SK-N-SH (cell line): Measurements from ENCODE around the gene PALLD. TPM values are rescaled to one million over a fixed set of nuclear protein-coding genes. Genes with fewer than 3 reads are reported as not detected.

Experiments used
- CTCF ChIA-PET: fragments of 300-600, 350-600 bp; formaldehyde crosslinking; extraction: SDS; loops from one replicate; lab custom pipeline; 2021; lab: Yijun Ruan, JAX
- POLR2A ChIA-PET: fragments of 350-600 bp; sonication (Branson Sonifier 250); formaldehyde crosslinking; extraction: SDS; loops from one replicate; lab custom pipeline; 2020; ENCODE audit warnings: antibody characterized with exemption, inconsistent platforms; lab: Yijun Ruan, JAX
- DNase-seq: peaks from one replicate; pipeline ENCODE4 v3.0.0; 2012
- H2AFZ ChIP-seq: fragments of 200-600 bp; sonication (generic); 2 replicates; pipeline ENCODE4 v1.8.1; 2016; ENCODE audit warnings: antibody characterized with exemption, mild to moderate bottlenecking, low read depth
- H3F3A ChIP-seq: fragments of 200-600 bp; sonication (generic); replicated peaks from 2 replicates; pipeline ENCODE3; 2016; ENCODE audit warnings: antibody characterized with exemption, mild to moderate bottlenecking; ENCODE audit not compliant: insufficient read depth
- H3K27ac ChIP-seq, 2 experiments: fragments of 200-500 bp in 1 of 2; fragments of 200-600 bp in 1 of 2; sonication (Bioruptor generic) in 1 of 2; sonication (generic), shearing (Covaris generic) in 1 of 2; 2 replicates each; pipeline versions ENCODE4 v1.5.1 to v1.6.1; 2014 to 2016; ENCODE audit warnings: low read depth in 2 of 2, inconsistent platforms in 1 of 2, low read length in 1 of 2, mild to moderate bottlenecking in 1 of 2, mixed read lengths in 1 of 2
- H3K27me3 ChIP-seq: fragments of 200-600 bp; sonication (generic), shearing (Covaris generic); 2 replicates; pipeline ENCODE4 v1.6.1; 2016; ENCODE audit warnings: mixed run types; ENCODE audit not compliant: insufficient read depth
- H3K36me3 ChIP-seq, 2 experiments: fragments of 200-500 bp in 1 of 2; fragments of 200-600 bp in 1 of 2; sonication (Bioruptor generic) in 1 of 2; sonication (generic) in 1 of 2; replicated peaks in 1 of 2; 2 replicates each; pipeline versions ENCODE3 to v1.5.1; 2014 to 2016; ENCODE audit warnings: low read length in 1 of 2, mild to moderate bottlenecking in 1 of 2; ENCODE audit not compliant: insufficient read depth in 2 of 2, control insufficient read depth in 1 of 2
- H3K4me1 ChIP-seq, 2 experiments: fragments of 200-500 bp in 1 of 2; fragments of 200-600 bp in 1 of 2; sonication (Bioruptor generic) in 1 of 2; sonication (generic), shearing (Covaris generic) in 1 of 2; 2 replicates each; pipeline versions ENCODE4 v1.5.1 to v1.6.1; 2014 to 2016; ENCODE audit warnings: low read depth in 1 of 2, low read length in 1 of 2, mixed run types in 1 of 2; ENCODE audit not compliant: insufficient read depth in 2 of 2, control insufficient read depth in 1 of 2
- H3K4me2 ChIP-seq: fragments of 200-600 bp; sonication (generic), shearing (Covaris generic); 2 replicates; pipeline ENCODE4 v1.6.1; 2017; ENCODE audit warnings: mixed run types
- H3K4me3 ChIP-seq, 2 experiments: fragments of 200-500 bp in 1 of 2; fragments of 200-600 bp in 1 of 2; sonication (Bioruptor generic) in 1 of 2; sonication (generic), shearing (Covaris generic) in 1 of 2; 2 replicates each; pipeline versions ENCODE4 v1.5.1 to v1.8.1; 2014 to 2016; ENCODE audit warnings: low read depth in 2 of 2, inconsistent platforms in 1 of 2, low read length in 1 of 2, mild to moderate bottlenecking in 1 of 2, mixed read lengths in 1 of 2, moderate library complexity in 1 of 2
- H3K79me2 ChIP-seq: fragments of 200-600 bp; sonication (generic); 2 replicates; pipeline ENCODE4 v1.8.1; 2017; ENCODE audit warnings: mild to moderate bottlenecking; ENCODE audit not compliant: insufficient read depth
- H3K9ac ChIP-seq: fragments of 200-600 bp; sonication (generic); 2 replicates; pipeline ENCODE4 v1.6.1; 2017; ENCODE audit warnings: mixed run types
- H3K9me2 ChIP-seq: fragments of 200-600 bp; sonication (generic); 2 replicates; pipeline ENCODE4 v1.6.1; 2017; ENCODE audit warnings: mixed run types
- H3K9me3 ChIP-seq: fragments of 200-600 bp; sonication (generic); 2 replicates; pipeline ENCODE4 v1.6.1; 2017; ENCODE audit warnings: mixed run types, mild to moderate bottlenecking, moderate library complexity
- H4K20me1 ChIP-seq: fragments of 200-600 bp; sonication (generic); 2 replicates; pipeline ENCODE4 v1.6.1; 2017; ENCODE audit warnings: mild to moderate bottlenecking, mixed run types; ENCODE audit not compliant: insufficient read depth
- ELF1 ChIP-seq: IDR thresholded peaks from 2 replicates; pipeline ENCODE4 v1.4.0; 2012
- FOXJ3 ChIP-seq: sonication (generic); formaldehyde crosslinking; IDR thresholded peaks from 2 replicates; pipeline ENCODE4 v1.5.1; 2020; ENCODE audit warnings: mild to moderate bottlenecking, missing genetic modification reagents
- FOXM1 ChIP-seq: IDR thresholded peaks from 2 replicates; pipeline ENCODE4 v1.4.0; 2012; ENCODE audit warnings: low read depth, mild to moderate bottlenecking
- JUND ChIP-seq: IDR thresholded peaks from 2 replicates; pipeline ENCODE4 v1.4.0; 2012
- MEF2A ChIP-seq: IDR thresholded peaks from 2 replicates; pipeline ENCODE4 v1.4.0; 2012; ENCODE audit warnings: low read depth, borderline replicate concordance
- MXI1 ChIP-seq: IDR thresholded peaks from 2 replicates; pipeline ENCODE4 v1.6.1; 2012; ENCODE audit warnings: mild to moderate bottlenecking, low read depth, low read length, improper control_type of control experiment
- POLR2AphosphoS5 ChIP-seq: IDR thresholded peaks from 2 replicates; pipeline ENCODE4 v1.6.1; 2012; ENCODE audit warnings: low read depth, low read length
- RAD21 ChIP-seq: IDR thresholded peaks from 2 replicates; pipeline ENCODE4 v1.6.1; 2012; ENCODE audit warnings: mild to moderate bottlenecking, low read length
- REST ChIP-seq: IDR thresholded peaks from 2 replicates; pipeline ENCODE4 v1.6.1; 2012; ENCODE audit warnings: mild to moderate bottlenecking, low read depth, low read length, moderate library complexity
- RFX5 ChIP-seq: IDR thresholded peaks from 2 replicates; pipeline ENCODE4 v1.6.1; 2012; ENCODE audit warnings: mild to moderate bottlenecking, improper control_type of control experiment, low read length
- RXRA ChIP-seq: IDR thresholded peaks from 2 replicates; pipeline ENCODE4 v1.4.0; 2012; ENCODE audit warnings: low read depth, mild to moderate bottlenecking, borderline replicate concordance
- SIN3A ChIP-seq: IDR thresholded peaks from 2 replicates; pipeline ENCODE4 v1.6.1; 2012; ENCODE audit warnings: low read depth, mild to moderate bottlenecking, low read length, moderate library complexity, borderline replicate concordance
- SMC3 ChIP-seq: IDR thresholded peaks from 2 replicates; pipeline ENCODE4 v1.6.1; 2012; ENCODE audit warnings: low read depth, low read length, improper control_type of control experiment
- TCF12 ChIP-seq: IDR thresholded peaks from 2 replicates; pipeline ENCODE4 v1.4.0; 2012
- TEAD4 ChIP-seq: IDR thresholded peaks from 2 replicates; pipeline ENCODE4 v1.4.0; 2012; ENCODE audit warnings: mild to moderate bottlenecking, borderline replicate concordance; ENCODE audit not compliant: insufficient read depth
- WGBS: methylation state at CpG from one replicate; pipeline ENCODE4 v1.1.6; 2017; ENCODE audit warnings: low lambda C conversion rate; 5-methylcytosine and 5-hydroxymethylcytosine counted together
- polyA plus RNA-seq, 3 experiments: library from polyadenylated mRNA; depleted of rRNA; stranded (reverse); fragments of >200 nt; gene quantifications; 2 replicates each; pipeline ENCODE4 v1.2.3, GENCODE V29; 2012
- TF ChIP-seq, protein P1 (sequence below): IDR thresholded peaks from 2 replicates; pipeline ENCODE4 v1.4.0; 2012; ENCODE audit warnings: low read depth, borderline replicate concordance
- TF ChIP-seq, protein P2 (sequence below): IDR thresholded peaks from 2 replicates; pipeline ENCODE4 v1.4.0; 2012; ENCODE audit warnings: low read depth

PALLD gene
- polyA plus RNA-seq, 1 of the 3 experiments (the other 2 are of a cell fraction), result 33.0 TPM

DNA sequence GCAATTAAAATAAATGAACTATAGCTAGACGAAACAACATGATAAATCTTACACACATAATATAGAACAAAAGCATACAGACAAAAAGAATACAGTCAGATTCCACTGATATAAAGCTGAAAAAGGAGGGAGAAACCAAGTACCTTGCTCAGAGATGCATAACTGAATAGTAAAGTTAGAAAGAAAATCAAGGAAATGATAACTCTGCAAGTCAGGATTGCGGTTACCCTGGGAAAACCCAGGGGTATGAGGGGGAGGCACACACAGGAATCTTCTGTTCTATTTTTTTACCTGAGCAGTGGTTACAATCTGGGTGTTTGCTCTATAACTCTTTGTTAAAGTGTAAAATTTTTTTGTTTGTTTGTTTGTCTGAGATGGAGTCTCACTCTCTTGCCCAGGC, 304.1 kb downstream of the PALLD start:
- Histone ChIP-seq H4K20me1 (no peaks in the 10 kb centered on the region), H3K4me3 (no peak overlapping the region), H3K27me3 (no peaks in the 10 kb centered on the region), H3K4me2 (no peak overlapping the region), H3K79me2 (no peaks in the 10 kb centered on the region; the same call in 1 of the 2 replicates), H3K36me3 (no peaks in the 10 kb centered on the region), H3K27ac (no peak overlapping the region), H3K4me1 (peaks cover 2 to 32% of the 10 kb centered on the region in 2 experiments), H3F3A (peaks cover 21% of the 10 kb centered on the region), H2AFZ (no peak overlapping the region), H3K9me3 (no peaks in the 10 kb centered on the region), H3K9ac (no peak overlapping the region), H3K9me2 (no peaks in the 10 kb centered on the region)
- POLR2A ChIA-PET, result no interaction called here
- no peak for DNase-seq
- TF ChIP-seq SMC3 (no peak), SIN3A (no peak), TEAD4 (no peak), TCF12 (no peak), REST (no peak), RFX5 (no peak), POLR2AphosphoS5 (no peak), RXRA (no peak), JUND (no peak), MEF2A (no peak), RAD21 (no peak), MXI1 (no peak), FOXM1 (no peak)
- TF ChIP-seq, protein P1, sequence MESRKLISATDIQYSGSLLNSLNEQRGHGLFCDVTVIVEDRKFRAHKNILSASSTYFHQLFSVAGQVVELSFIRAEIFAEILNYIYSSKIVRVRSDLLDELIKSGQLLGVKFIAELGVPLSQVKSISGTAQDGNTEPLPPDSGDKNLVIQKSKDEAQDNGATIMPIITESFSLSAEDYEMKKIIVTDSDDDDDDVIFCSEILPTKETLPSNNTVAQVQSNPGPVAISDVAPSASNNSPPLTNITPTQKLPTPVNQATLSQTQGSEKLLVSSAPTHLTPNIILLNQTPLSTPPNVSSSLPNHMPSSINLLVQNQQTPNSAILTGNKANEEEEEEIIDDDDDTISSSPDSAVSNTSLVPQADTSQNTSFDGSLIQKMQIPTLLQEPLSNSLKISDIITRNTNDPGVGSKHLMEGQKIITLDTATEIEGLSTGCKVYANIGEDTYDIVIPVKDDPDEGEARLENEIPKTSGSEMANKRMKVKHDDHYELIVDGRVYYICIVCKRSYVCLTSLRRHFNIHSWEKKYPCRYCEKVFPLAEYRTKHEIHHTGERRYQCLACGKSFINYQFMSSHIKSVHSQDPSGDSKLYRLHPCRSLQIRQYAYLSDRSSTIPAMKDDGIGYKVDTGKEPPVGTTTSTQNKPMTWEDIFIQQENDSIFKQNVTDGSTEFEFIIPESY, result no peak
- WGBS, result 69% methylated on average over 2 of the region's 2 CpGs
- CTCF ChIA-PET, result no interaction called here

- H3K9me3 ChIP-seq, result no peaks in the 10 kb centered on the region
- TF ChIP-seq RAD21, result no peak
- no peak for TF ChIP-seq TCF12
- no peak for TF ChIP-seq FOXJ3 (CRISPR knock-in tag)
- no peak for TF ChIP-seq REST
- TF ChIP-seq ELF1, result no peak
- no peak for TF ChIP-seq FOXM1
- TF ChIP-seq, protein P1, result no peak
- TF ChIP-seq, protein P2, sequence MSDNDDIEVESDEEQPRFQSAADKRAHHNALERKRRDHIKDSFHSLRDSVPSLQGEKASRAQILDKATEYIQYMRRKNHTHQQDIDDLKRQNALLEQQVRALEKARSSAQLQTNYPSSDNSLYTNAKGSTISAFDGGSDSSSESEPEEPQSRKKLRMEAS, result no peak
- TF ChIP-seq TEAD4, result no peak
- H3K27ac ChIP-seq, result no peak overlapping the region
- no peak overlapping the region for H2AFZ ChIP-seq
- no peaks in the 10 kb centered on the region for H3K36me3 ChIP-seq
- ChIA-PET CTCF (interaction anchor here (1.0 kb wide), 1 partner anchor 217 kb away, joined by 3 read pairs; no protein-coding TSS in a partner anchor), POLR2A (no interaction called here)
- H3K4me3 ChIP-seq, result no peak overlapping the region
- 98% methylated on average over 4 of the region's 4 CpGs for WGBS
- H3K9ac ChIP-seq, result no peak overlapping the region
- DNase-seq, result no peak
- H4K20me1 ChIP-seq, result no peaks in the 10 kb centered on the region
- peaks cover 11% of the 10 kb centered on the region for H3F3A ChIP-seq
- peaks cover 0 to 21% of the 10 kb centered on the region in 2 experiments for H3K4me1 ChIP-seq
- no peaks in the 10 kb centered on the region for H3K9me2 ChIP-seq
- H3K27me3 ChIP-seq, result no peaks in the 10 kb centered on the region
- no peak overlapping the region for H3K4me2 ChIP-seq
- H3K79me2 ChIP-seq, result no peaks in the 10 kb centered on the region; the same call in 1 of the 2 replicates
Observed at GRCh38 chr4:168802222-168802621, 305.4 kb downstream of the PALLD start.
